Measurements from ENCODE around the gene ZBTB38. TPM values are rescaled to one million over a fixed set of nuclear protein-coding genes. Genes with fewer than 3 reads are reported as not detected.
A peak's percentile ranks its signal among the peaks of the same experiment; 100 is the strongest.

The ZBTB38 gene
- total and polyA plus RNA-seq, 8 donors = 5.7 to 46.8 (median 30.9) TPM

DNA sequence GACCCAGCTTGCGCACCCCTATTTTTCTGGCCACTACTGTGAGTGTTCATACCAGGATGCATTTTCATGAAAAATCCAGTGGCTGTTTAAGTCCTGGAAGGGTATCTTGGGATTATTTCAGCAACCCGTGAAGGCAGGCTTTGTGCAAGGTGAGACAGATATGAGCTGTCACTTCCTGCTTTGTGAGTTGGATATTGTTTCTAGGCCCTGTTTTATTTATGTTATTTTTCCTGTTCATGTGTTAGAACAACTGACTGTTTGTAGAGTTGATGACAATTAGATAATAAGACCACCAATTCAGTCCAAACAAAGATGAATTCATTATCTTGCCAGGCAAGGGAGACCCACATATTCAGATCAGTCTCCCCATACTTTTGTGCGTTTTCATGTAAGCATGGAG is 42.5 kb downstream of the ZBTB38 start:
- TF ChIP-seq, protein P1, sequence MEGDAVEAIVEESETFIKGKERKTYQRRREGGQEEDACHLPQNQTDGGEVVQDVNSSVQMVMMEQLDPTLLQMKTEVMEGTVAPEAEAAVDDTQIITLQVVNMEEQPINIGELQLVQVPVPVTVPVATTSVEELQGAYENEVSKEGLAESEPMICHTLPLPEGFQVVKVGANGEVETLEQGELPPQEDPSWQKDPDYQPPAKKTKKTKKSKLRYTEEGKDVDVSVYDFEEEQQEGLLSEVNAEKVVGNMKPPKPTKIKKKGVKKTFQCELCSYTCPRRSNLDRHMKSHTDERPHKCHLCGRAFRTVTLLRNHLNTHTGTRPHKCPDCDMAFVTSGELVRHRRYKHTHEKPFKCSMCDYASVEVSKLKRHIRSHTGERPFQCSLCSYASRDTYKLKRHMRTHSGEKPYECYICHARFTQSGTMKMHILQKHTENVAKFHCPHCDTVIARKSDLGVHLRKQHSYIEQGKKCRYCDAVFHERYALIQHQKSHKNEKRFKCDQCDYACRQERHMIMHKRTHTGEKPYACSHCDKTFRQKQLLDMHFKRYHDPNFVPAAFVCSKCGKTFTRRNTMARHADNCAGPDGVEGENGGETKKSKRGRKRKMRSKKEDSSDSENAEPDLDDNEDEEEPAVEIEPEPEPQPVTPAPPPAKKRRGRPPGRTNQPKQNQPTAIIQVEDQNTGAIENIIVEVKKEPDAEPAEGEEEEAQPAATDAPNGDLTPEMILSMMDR (IDR thresholded peaks at IDR 0.05) = no peak
- Histone ChIP-seq H3K4me3 (no peak overlapping the region), H3K27me3 (no peaks in the 10 kb centered on the region), H3K36me3 (peaks cover 0 to 16% (median 0%) of the 10 kb centered on the region in 3 donors), H3K4me1 (peaks cover 51 to 54% (median 53%) of the 10 kb centered on the region in 3 donors), H3K9me3 (no peaks in the 10 kb centered on the region), H3K27ac (peak overlapping the region; percentile 70 to 92 (median 88))
- 43 to 51% methylated on average over 3 of the region's 3 CpGs for WGBS, 2 donors
- FAIRE-seq (no peak), DNase-seq (no peak), ATAC-seq (peak in 2 of 4 donors; percentile 9 to 19)
- intact Hi-C loops (cut with DNase I) = loop anchor here in 1 of 3 donors (10.0 kb wide), 1 partner anchor 46 kb away; the partner anchor contains the start of gene ZBTB38

DNA sequence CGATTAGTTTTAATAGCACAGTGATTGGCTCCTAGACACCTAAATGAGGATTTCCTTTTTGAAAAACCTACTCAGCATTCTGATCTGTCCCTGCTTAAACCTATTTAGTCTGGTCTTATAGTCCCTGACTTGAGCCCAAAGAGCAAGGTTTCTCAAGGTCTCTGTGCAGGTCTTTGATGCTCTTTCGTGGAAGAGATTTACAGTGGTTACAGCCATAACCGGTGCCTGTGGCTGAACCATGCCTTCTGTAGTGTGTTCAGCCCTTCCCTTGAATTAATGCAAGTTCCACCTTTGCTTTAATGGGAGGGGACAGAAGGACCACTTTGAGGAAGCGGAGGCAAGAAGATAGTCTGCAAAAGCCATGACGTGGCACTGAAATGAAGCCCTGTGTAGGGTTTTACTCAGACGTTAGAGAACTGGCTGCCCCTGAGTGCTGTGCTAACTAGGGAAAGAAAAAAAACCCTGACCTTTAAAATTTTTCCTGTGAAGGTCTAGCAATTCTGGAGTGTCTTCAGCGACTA is 43.0 kb downstream of the ZBTB38 start:
- Histone ChIP-seq H3K9me3 (no peaks in the 10 kb centered on the region), H3K27me3 (no peaks in the 10 kb centered on the region), H3K4me3 (no peak overlapping the region), H3K27ac (peak overlapping the region; percentile 70 to 92 (median 88)), H3K36me3 (peaks cover 0 to 14% (median 0%) of the 10 kb centered on the region in 3 donors), H3K4me1 (peaks cover 53 to 57% (median 54%) of the 10 kb centered on the region in 3 donors)
- peak in 3 of 4 donors; percentile 2 to 9 (median 6) for ATAC-seq
- no peak for DNase-seq
- TF ChIP-seq, protein P1 (IDR thresholded peaks at IDR 0.05) = no peak
- WGBS, 2 donors = 38 to 44% methylated on average over 7 of the region's 7 CpGs
- no peak for FAIRE-seq
- intact Hi-C loops (cut with DNase I) = loop anchor here in 1 of 3 donors (10.0 kb wide), 1 partner anchor 47 kb away; the partner anchor contains the start of gene ZBTB38

DNA sequence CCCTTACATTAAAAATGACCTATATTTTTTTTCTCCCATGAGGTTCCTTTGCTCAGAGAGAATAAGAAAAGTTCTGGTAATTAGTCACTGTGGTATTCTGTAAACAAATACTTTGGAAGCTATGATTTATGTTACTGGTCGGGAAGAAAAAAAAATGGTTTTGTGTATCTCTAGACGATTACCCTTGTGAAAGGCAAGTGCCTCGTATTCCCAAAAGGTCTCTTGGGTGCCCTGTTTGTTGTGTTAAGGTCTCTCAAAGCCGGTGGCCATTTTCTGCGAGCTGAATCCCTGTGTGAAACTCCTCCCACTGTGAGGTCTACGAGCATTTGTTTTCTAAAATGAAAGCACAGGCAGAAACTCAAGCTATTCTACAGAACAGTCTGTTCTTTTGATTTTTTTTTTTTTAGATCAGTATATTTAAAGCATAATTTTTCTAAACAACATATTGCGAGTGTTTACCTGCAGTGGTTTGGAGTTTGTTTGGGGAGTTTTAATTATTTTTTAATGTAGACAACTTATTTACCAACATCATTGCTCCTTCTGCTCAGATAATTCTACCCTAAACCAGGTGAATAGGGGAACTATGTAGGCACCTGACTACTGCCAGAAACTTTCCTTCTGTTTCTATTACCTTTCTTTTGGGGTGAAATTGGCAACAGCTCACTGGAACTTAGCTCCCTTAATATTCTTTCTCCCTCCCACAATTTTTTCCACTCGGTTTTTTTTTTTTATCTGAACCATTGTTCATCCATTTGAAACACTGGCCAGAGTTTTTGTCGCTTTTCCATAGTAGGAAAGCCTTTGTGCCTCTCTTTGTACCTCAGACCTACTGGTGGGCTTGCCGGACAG is 44.0 kb downstream of the ZBTB38 start:
- intact Hi-C loops (cut with DNase I) = loop anchor here in 1 of 3 donors (10.0 kb wide), 1 partner anchor 48 kb away; the partner anchor contains the start of gene ZBTB38
- peak; percentile 75 for FAIRE-seq
- DNase-seq = peak in 3 of 6 donors; percentile 54 to 71 (median 56)
- H3K27ac ChIP-seq = peak overlapping the region; percentile 70 to 92 (median 88)
- peak; percentile 63 to 80 (median 72) for ATAC-seq
- H3K36me3 ChIP-seq = peaks cover 0 to 14% (median 0%) of the 10 kb centered on the region in 3 donors
- H3K4me1 ChIP-seq = peaks cover 53 to 61% (median 54%) of the 10 kb centered on the region in 3 donors
- no peaks in the 10 kb centered on the region for H3K27me3 ChIP-seq
- WGBS, 2 donors = 2 to 3% methylated on average over 10 of the region's 10 CpGs
- H3K4me3 ChIP-seq = peak overlapping the region in 3 of 4 donors; percentile 4 to 31 (median 22)
- no peaks in the 10 kb centered on the region for H3K9me3 ChIP-seq
- TF ChIP-seq, protein P1 (IDR thresholded peaks at IDR 0.05) = no peak

DNA sequence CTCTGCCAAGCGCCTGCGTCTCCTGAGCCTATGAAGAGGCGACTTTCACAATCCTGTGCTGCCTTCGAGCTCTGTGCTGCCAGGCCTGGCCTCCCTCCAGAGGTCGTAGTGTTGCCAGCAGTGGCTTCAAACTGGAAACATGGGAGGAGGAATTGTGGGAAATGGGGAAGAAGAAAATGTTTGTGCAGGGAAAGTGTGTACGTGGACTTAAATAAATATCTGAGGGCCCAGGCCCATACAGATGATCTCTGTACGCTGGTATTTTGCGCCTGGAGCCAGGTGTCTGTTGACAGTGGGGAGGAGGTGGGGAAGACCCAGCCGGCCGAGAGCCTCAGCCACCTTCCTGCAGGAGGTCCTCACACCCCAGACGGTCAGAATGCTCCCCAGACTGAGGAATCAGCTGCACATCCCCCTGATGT is 44.6 kb downstream of the ZBTB38 start:
- DNase-seq = peak; percentile 87 to 95 (median 93)
- Histone ChIP-seq H3K9me3 (no peaks in the 10 kb centered on the region), H3K27me3 (no peaks in the 10 kb centered on the region), H3K4me1 (peaks cover 53 to 61% (median 54%) of the 10 kb centered on the region in 3 donors), H3K4me3 (peak overlapping the region in 2 of 4 donors; percentile 22 to 31), H3K27ac (peak overlapping the region; percentile 70 to 92 (median 88)), H3K36me3 (peaks cover 0 to 8% (median 0%) of the 10 kb centered on the region in 3 donors)
- intact Hi-C loops (cut with DNase I) = loop anchor here in 1 of 3 donors (10.0 kb wide), 1 partner anchor 48 kb away; the partner anchor contains the start of gene ZBTB38
- FAIRE-seq = no peak
- ATAC-seq = peak; percentile 79 to 89 (median 84)
- WGBS, 2 donors = 7 to 10% methylated on average over 11 of the region's 11 CpGs
- TF ChIP-seq, protein P1 (IDR thresholded peaks at IDR 0.05) = no peak
